Myocyte (in vitro differentiated cells): Measurements from ENCODE around the gene LIPG. TPM values are rescaled to one million over a fixed set of nuclear protein-coding genes. Genes with fewer than 3 reads are reported as not detected.

Experiments
- DNase-seq: peaks from one replicate; pipeline ENCODE4 v3.0.0-alpha.2; 2012; ENCODE audit warnings: low read depth
- total RNA-seq: library from RNA; depleted of rRNA; stranded (reverse); fragments of >200 nt; gene quantifications from 2 replicates; pipeline ENCODE4 v1.2.3, GENCODE V29; 2014

The LIPG gene
- total RNA-seq, 1 donor from 2014 or later, result 3.0 TPM

DNA sequence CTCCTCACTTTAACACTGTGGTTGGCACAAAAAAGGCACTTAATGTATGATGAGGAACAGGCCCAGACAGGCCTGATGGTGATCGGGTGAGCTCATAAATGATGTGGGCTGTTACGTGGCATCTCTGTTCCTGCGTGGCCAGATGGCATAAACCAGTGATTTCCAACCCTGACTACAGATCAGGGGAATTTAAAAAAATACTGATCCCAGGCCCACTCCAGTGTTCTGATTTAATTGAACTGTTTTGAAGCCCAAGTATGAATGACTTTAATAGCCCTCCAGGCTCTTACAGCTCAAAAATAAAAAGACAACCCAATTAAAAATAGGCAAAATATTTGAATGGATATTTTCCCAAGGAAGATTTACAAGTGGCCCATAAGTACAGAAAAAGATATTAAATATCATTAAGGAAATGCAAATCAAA lies 48.2 kb downstream of the LIPG start:
- DNase-seq, result no peak

DNA sequence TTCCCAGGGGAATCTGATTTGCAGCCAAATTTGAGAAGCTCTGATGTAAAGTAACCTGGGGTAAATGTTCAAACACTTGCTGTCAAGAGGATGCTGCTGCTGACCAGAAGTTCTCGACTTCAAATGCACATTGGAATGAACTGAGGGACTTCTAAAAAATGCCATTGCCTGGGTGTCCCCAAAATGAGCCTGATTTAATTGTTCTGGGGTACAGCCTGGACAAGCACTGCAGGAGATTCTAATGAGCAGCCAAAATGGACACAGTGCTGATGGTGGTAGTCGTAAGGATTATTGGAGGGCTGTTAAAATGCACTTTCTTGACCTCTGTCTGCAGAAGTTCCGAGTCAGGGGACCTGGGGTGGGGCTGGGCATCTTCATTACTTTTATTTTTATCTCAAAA lies 49.5 kb downstream of the LIPG start:
- DNase-seq, result no peak

GRCh38 chr18:49612515-49613033 lies 50.7 kb downstream of the LIPG start:
- no peak for DNase-seq

- DNase-seq, result no peak
Measured at GRCh38 chr18:49613141-49613640, 51.3 kb downstream of the LIPG start.

GRCh38 chr18:49613641-49614151 lies 51.8 kb downstream of the LIPG start:
- no peak for DNase-seq

DNA sequence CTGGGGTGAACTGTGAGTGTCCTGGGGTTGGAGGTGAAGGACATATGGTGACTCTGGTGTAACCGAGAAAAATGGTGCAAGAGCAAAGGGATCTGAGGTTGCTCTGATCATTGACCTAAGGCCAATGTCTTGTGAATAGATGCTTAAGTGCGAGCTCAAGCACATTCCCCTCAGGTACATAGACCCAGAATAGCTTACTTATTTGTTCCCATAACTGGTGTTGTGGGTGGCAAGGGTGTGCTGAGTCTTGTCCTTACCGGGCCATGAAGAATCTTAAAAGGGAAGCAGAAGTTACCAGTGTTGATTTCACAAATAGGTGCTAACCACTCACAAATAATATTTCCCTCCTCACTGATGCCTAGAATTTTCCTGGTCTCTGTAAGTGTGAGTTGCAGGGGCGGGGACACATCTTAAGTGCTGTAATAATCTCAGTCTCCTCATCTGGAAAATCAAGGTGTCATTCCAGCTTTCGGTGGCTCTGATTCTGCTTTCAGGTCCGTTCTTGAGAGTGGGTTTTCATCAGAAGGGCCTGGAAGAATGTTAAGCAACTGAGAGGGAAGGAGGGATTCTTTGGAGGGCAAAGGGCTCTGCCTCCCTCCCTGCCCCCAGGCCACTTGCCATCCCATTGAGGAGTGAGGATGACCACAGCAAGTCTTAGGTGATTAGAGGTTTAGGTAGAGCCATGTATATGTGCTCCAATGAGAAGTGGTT lies 54.9 kb downstream of the LIPG start:
- DNase-seq, result no peak

GRCh38 chr18:49617329-49617695 lies 55.5 kb downstream of the LIPG start:
- no peak for DNase-seq

- DNase-seq, result no peak
Measured at GRCh38 chr18:49617865-49618264, 56.0 kb downstream of the LIPG start.

DNA sequence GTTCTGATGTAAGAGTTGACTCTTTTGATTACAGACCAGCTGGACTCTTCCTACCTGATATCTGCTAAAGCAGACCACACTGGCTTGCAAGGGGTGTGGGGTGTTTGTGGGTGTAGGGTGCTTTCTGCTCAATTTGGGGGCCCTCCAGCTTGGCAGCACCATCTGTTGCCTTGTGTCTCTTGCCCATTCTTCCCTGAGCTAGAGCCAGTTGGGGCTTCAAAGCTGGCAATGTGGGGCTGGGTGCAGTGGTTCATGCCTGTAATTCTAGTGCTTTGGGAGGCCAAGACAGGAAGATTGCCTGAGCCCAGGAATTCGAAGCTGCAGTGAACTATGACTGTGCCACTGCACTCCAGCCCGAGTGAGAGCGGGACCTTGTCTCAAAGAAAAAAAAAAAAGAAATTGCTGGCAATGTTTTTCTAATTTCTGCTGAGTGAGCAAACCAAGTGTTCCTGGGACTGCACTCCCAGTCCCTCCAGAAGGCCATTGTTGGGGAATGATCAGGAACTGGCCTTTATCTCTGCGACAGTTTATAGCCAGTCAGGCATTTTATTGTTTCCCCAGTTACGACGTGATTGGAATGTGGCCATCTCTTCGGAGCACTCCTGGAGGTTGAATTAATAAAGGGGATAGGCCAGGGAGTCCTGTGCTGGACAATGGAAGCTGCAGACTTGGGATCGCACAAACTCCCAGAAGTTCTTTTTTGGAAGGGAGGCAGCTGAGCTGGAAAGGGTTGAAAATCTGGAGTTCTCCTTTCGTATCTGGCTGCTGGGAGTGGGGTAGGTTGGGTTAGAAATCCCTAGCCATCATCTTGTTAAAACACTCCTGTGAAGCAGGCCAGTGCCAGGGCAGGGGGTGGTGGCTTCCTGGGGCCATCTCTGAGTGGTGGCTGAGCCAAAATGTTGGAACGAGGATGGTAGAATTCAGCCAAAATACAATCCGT lies 57.2 kb downstream of the LIPG start:
- no peak for DNase-seq

- DNase-seq, result no peak
Measured at GRCh38 chr18:49619801-49620200, 57.9 kb downstream of the LIPG start.

- DNase-seq, result peak; percentile 16
Measured at GRCh38 chr18:49621301-49621700, 59.4 kb downstream of the LIPG start.

- DNase-seq, result peak; percentile 68
Measured at GRCh38 chr18:49621717-49622351, 60.0 kb downstream of the LIPG start.

GRCh38 chr18:49623571-49623970 lies 61.7 kb downstream of the LIPG start:
- DNase-seq, result no peak

DNA sequence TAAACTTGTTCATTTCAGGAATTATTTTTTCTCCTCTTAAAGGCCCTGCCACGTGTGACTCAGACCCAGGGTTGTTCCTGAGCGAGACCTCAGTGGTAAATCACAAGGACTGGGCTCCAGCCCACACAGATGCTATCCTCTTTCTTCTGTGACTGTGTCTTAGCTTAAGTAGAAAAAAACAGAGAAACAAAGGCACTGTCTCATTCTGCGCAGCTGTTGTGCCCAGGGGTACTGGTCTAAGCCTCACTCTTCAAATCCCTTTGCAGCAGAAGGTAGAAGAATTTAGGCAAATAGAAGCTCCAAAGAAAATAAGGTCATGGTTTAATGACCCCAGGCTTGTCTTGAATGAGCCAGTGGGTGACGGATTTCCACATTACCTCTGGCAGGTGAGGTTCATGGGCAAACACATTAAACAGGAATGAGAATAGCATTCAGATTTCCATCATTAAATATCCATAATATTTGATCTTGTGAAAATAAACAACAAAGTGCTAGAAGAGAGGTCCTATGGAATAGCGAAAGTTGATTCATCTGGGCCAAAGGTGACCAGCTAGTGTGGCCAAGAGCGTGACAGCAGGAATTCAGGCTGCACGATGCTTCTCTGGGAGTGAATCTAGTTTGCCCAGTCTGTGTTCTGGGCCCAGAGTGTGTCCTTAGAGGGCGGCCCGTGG lies 63.3 kb downstream of the LIPG start:
- peak; percentile 25 for DNase-seq

- no peak for DNase-seq
Measured at GRCh38 chr18:49626842-49627467, 65.1 kb downstream of the LIPG start.

DNA sequence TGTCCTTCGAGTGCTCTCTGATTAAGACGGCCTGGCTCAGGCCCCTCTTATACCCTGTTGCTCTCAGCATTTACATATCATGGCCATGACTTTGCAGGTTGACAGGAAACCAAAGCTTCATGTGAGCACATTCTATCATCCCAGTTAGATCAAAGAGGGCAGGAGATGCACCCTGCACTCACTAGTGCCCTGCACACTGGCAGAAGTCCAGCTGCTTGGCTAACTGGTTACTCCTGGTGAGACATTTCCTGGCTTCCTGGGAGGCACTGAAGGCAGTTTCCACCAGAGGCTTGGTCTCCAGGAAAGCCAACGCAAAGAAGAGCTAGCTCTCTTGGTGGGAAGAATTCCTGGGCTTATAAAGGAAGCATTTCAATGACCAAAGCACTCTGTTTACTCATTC lies 66.3 kb downstream of the LIPG start:
- DNase-seq, result no peak

DNA sequence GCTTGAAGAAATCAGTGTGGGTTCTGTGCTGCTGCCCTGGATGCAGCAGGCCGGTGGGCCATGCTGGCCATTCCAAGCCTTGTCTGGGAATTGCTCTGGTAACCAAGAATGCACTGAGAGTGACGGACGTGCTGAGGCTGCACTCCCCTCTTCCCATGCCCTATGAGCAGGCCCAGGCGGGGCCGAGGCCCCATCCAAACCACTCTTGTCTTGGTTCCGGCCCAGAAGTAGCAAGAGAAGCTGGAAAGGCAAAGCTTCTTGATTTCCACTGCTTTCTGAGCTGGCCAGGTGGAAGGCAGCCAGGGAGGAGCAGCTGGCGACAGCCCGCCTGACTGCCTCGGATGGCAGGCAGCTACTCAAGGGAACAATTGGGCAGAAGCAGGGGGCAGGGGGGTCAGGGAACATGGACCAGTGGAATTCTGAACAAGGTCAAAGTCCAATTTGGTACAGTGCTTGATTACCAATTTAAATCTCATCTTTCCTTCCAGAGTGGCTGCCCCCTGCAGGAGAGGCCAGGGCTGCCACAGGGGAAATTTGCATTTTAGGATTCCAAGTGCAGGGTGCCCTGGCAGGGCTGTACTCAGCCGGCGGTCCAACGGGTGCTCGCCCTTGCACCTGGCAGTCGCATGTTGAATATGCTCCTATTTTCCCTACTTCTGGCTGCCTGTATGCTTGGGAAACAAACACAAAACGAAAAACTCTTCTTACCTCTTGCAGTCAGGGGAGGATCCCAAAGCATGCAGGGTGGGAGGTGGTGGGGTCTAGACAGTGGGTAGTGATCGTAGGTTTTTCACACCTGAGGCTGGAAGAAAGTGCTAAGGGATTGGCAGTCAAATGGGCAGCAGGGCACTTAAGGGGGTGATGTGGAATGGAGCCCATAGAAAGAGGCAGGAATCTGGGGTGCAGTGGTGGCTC lies 67.3 kb downstream of the LIPG start:
- peak; percentile 40 for DNase-seq

DNA sequence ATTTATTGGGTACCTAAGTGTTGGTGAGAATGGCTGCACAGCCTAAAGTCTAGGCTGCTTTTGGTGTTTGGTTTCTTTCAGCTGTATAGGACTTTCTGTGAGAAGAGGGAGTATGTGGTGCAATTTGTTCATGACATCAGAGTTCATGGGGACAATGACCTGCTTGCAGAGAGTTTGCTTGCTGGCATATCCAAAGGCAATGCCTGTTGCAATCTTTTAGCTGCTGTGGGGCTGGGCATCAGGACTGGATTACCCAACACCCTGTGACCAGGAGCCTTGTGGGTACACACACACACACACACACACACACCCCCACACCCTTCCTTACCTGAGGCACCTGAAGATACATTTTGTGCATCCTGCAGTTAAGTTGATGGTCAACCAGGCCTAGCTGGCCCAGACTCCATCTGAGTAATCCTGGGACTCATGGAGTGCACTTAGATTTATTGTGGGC lies 68.4 kb downstream of the LIPG start:
- no peak for DNase-seq
